HepG2 (cell line): ENCODE results near the gene TFAP2E. TPM values are rescaled to one million over a fixed set of nuclear protein-coding genes. Genes with fewer than 3 reads are reported as not detected.

Experiments used
- AGO1 ChIP-seq: fragments of 200-400 bp; formaldehyde crosslinking; IDR thresholded peaks from 2 replicates; pipeline ENCODE4 v1.6.1; 2017; ENCODE audit warnings: mild to moderate bottlenecking, low read depth, low read length, moderate library complexity; ENCODE audit not compliant: poor library complexity, severe bottlenecking
- FOXJ3 ChIP-seq: sonication (generic); formaldehyde crosslinking; IDR thresholded peaks from 2 replicates; pipeline ENCODE4 v1.4.0; 2020; ENCODE audit warnings: missing genetic modification reagents, mild to moderate bottlenecking, borderline replicate concordance
- HHEX ChIP-seq: IDR thresholded peaks from 2 replicates; pipeline ENCODE4 v1.6.1; 2016; ENCODE audit warnings: control low read depth
- HMG20A ChIP-seq: IDR thresholded peaks from 2 replicates; pipeline ENCODE4 v1.6.1; 2016; ENCODE audit warnings: borderline replicate concordance
- HNF4A ChIP-seq: sonication (generic); formaldehyde crosslinking; IDR thresholded peaks from 2 replicates; pipeline ENCODE4 v1.4.0; 2020; ENCODE audit warnings: missing genetic modification reagents
- MTA1 ChIP-seq: sonication (generic); formaldehyde crosslinking; IDR thresholded peaks from 2 replicates; pipeline ENCODE4 v1.4.0; 2020; ENCODE audit warnings: missing genetic modification reagents, mild to moderate bottlenecking, borderline replicate concordance
- NFYC ChIP-seq: IDR thresholded peaks from 2 replicates; pipeline ENCODE4 v1.6.1; 2016; ENCODE audit warnings: missing genetic modification reagents, missing compliant biosample characterization
- NPAS2 ChIP-seq: sonication (generic); formaldehyde crosslinking; IDR thresholded peaks from 2 replicates; pipeline ENCODE4 v1.8.0; 2022; ENCODE audit warnings: mild to moderate bottlenecking, missing genetic modification reagents, borderline replicate concordance
- POGK ChIP-seq: sonication (generic); formaldehyde crosslinking; conservative IDR thresholded peaks from 2 replicates; pipeline ENCODE4 v1.8.0; 2022; ENCODE audit warnings: mild to moderate bottlenecking, moderate library complexity, missing genetic modification reagents
- POGZ ChIP-seq: sonication (generic); formaldehyde crosslinking; IDR thresholded peaks from 2 replicates; pipeline ENCODE4 v1.4.0; 2020; ENCODE audit warnings: mild to moderate bottlenecking, missing genetic modification reagents
- RORA ChIP-seq: sonication (generic); formaldehyde crosslinking; IDR thresholded peaks from 2 replicates; pipeline ENCODE4 v1.5.0; 2020; ENCODE audit warnings: mild to moderate bottlenecking, missing genetic modification reagents, moderate library complexity
- SALL1 ChIP-seq: sonication (generic); formaldehyde crosslinking; IDR thresholded peaks from 2 replicates; pipeline ENCODE4 v1.8.0; 2022; ENCODE audit warnings: mild to moderate bottlenecking, missing genetic modification reagents
- TBL1XR1 ChIP-seq: fragments of 150-350 bp; IDR thresholded peaks from 2 replicates; pipeline ENCODE4 v1.6.1; 2014; ENCODE audit warnings: borderline replicate concordance, low read length; ENCODE audit not compliant: partially characterized antibody
- TEAD2 ChIP-seq: sonication (generic); formaldehyde crosslinking; IDR thresholded peaks from 2 replicates; pipeline ENCODE4 v1.9.0; 2021; ENCODE audit warnings: missing genetic modification reagents
- ZNF251 ChIP-seq: sonication (generic); formaldehyde crosslinking; IDR thresholded peaks from 2 replicates; pipeline ENCODE4 v1.9.0; 2021; ENCODE audit warnings: mild to moderate bottlenecking, missing genetic modification reagents
- ZNF264 ChIP-seq: sonication (generic); formaldehyde crosslinking; IDR thresholded peaks from 2 replicates; pipeline ENCODE4 v1.4.0; 2020; ENCODE audit warnings: missing genetic modification reagents
- ZNF562 ChIP-seq: sonication (generic); formaldehyde crosslinking; IDR thresholded peaks from 2 replicates; pipeline ENCODE4 v1.8.0; 2022; ENCODE audit warnings: missing genetic modification reagents, borderline replicate concordance
- ZNF576 ChIP-seq: sonication (generic); formaldehyde crosslinking; IDR thresholded peaks from 2 replicates; pipeline ENCODE4 v1.4.0; 2020; ENCODE audit warnings: mild to moderate bottlenecking, missing genetic modification reagents
- ZNF704 ChIP-seq: sonication (generic); formaldehyde crosslinking; IDR thresholded peaks from 2 replicates; pipeline ENCODE4 v1.8.1; 2023; ENCODE audit warnings: mild to moderate bottlenecking, inconsistent platforms, moderate library complexity, missing genetic modification reagents, borderline replicate concordance
- polyA plus RNA-seq, 8 experiments: library from polyadenylated mRNA; depleted of rRNA in 3 of 8; stranded (reverse) in 7 of 8; unstranded in 1 of 8; fragments of >200 nt; fragmentation: Illumina TruSeq in 4 of 8; extraction: Trizol in 4 of 8; gene quantifications; 2 replicates each; pipeline versions ENCODE4 v1.2.1 to v1.2.3, GENCODE V29; 2011 to 2016; ENCODE audit warnings: low read depth in 4 of 8, missing spikeins in 1 of 8, mixed read lengths in 1 of 8; ENCODE audit not compliant: insufficient read depth in 1 of 8
- total RNA-seq, 5 experiments: library from RNA; depleted of rRNA; stranded (reverse); fragments of >200 nt; fragmentation: Illumina TruSeq; extraction: Trizol; gene quantifications; 2 replicates each; pipeline ENCODE4 v1.2.3, GENCODE V29; 2016; ENCODE audit warnings: low read depth in 1 of 5
- TF ChIP-seq, protein P1 (sequence below): IDR thresholded peaks from 2 replicates; pipeline ENCODE4 v1.6.1; 2016
- TF ChIP-seq, protein P2 (sequence below): sonication (generic); formaldehyde crosslinking; IDR thresholded peaks from 2 replicates; pipeline ENCODE4 v1.8.0; 2022; ENCODE audit warnings: mild to moderate bottlenecking, missing genetic modification reagents, moderate library complexity
- TF ChIP-seq, protein P3 (sequence below): sonication (generic); formaldehyde crosslinking; IDR thresholded peaks from 2 replicates; pipeline ENCODE4 v1.4.0; 2020; ENCODE audit warnings: mild to moderate bottlenecking, missing genetic modification reagents
- TF ChIP-seq, protein P4 (sequence below): sonication (generic); formaldehyde crosslinking; IDR thresholded peaks from 2 replicates; pipeline ENCODE4 v1.8.0; 2022; ENCODE audit warnings: missing genetic modification reagents, mild to moderate bottlenecking, borderline replicate concordance

TFAP2E gene
- total and polyA plus RNA-seq, 2 of the 13 experiments (the other 11 are each of a cell fraction or from before 2014, with no cell fraction given) = 0.31 to 0.41 TPM

DNA sequence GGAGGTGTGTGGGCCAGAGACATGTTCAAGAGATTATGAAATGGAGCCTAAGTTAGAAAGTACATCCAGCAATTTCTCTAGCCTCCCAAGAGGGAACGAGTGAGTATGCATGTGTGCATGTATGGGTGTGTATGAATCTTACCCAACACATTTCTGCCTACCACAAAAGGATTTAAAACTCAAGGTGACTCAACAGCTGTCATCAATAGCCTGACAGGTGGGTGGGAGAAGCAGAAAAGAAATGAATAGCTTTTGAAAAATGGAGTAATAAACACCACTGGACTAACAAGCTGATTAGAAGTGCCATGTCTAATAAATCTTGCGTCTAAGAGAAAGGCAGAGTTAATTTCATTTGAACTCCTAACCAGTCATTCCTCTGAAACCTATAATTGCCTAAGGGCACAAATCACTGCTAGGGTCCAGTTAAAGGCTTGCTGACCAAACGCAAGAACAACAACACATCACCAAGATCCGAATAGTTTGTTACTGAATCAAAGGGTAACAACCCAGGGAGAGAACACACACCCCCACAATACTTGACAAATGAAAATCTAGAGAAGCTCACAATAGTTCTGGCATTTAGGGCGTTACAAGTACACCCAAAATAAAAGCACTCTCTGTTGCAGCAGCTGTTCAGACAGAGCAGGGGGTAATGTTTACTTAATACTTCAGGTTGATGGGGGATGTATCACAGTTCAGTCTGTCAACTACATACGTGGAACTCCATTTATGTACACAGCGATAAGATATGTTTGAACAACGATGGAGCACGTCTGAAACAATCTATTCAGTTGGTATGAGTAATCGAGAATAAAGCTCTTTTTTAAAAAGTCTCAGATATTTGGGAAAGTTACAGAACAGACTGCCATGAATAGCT, 17.3 kb upstream of the TFAP2E start (continued):
- 0 out of 2 replicates have a peak, but pooled peaks have one; percentile 12 for TF ChIP-seq POGZ (CRISPR knock-in tag)
- no peak for TF ChIP-seq ZNF576 (CRISPR knock-in tag)
- no peak for TF ChIP-seq MTA1 (CRISPR knock-in tag)
- TF ChIP-seq, protein P1, sequence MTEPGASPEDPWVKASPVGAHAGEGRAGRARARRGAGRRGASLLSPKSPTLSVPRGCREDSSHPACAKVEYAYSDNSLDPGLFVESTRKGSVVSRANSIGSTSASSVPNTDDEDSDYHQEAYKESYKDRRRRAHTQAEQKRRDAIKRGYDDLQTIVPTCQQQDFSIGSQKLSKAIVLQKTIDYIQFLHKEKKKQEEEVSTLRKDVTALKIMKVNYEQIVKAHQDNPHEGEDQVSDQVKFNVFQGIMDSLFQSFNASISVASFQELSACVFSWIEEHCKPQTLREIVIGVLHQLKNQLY (CRISPR knock-in tag) = peak; percentile 59; the same call in 1 of the 2 replicates
- no peak for TF ChIP-seq ZNF704
- no peak for TF ChIP-seq ZNF251
- TF ChIP-seq SALL1 (CRISPR knock-in tag) = peak; percentile 56; the same call in 1 of the 2 replicates
- TF ChIP-seq HNF4A = peak; percentile 33; the same call in 1 of the 2 replicates
- TF ChIP-seq, protein P2, sequence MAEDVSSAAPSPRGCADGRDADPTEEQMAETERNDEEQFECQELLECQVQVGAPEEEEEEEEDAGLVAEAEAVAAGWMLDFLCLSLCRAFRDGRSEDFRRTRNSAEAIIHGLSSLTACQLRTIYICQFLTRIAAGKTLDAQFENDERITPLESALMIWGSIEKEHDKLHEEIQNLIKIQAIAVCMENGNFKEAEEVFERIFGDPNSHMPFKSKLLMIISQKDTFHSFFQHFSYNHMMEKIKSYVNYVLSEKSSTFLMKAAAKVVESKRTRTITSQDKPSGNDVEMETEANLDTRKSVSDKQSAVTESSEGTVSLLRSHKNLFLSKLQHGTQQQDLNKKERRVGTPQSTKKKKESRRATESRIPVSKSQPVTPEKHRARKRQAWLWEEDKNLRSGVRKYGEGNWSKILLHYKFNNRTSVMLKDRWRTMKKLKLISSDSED (CRISPR knock-in tag) = no peak
- TF ChIP-seq TBL1XR1 = peak; percentile 48
- TF ChIP-seq RORA (CRISPR knock-in tag) = no peak
- no peak for TF ChIP-seq AGO1
- peak; percentile 90 for TF ChIP-seq HHEX (CRISPR knock-in tag)
- TF ChIP-seq TEAD2 (CRISPR knock-in tag) = no peak
- TF ChIP-seq FOXJ3 (CRISPR knock-in tag) = peak; percentile 54; the same call in 1 of the 2 replicates
- TF ChIP-seq NPAS2 (CRISPR knock-in tag) = no peak
- TF ChIP-seq NFYC (CRISPR knock-in tag) = no peak; the same call in 1 of the 2 replicates
- TF ChIP-seq, protein P3, sequence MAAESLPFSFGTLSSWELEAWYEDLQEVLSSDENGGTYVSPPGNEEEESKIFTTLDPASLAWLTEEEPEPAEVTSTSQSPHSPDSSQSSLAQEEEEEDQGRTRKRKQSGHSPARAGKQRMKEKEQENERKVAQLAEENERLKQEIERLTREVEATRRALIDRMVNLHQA = no peak
- TF ChIP-seq HMG20A (CRISPR knock-in tag) = peak; percentile 91
- TF ChIP-seq, protein P4, sequence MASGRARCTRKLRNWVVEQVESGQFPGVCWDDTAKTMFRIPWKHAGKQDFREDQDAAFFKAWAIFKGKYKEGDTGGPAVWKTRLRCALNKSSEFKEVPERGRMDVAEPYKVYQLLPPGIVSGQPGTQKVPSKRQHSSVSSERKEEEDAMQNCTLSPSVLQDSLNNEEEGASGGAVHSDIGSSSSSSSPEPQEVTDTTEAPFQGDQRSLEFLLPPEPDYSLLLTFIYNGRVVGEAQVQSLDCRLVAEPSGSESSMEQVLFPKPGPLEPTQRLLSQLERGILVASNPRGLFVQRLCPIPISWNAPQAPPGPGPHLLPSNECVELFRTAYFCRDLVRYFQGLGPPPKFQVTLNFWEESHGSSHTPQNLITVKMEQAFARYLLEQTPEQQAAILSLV = no peak
- TF ChIP-seq ZNF264 (CRISPR knock-in tag) = no peak
- no peak for TF ChIP-seq ZNF562 (CRISPR knock-in tag)
- no peak for TF ChIP-seq POGK
